ENCODE measurements around the gene FAM72A.
"Not testable (repeated sequence)": the region's sequence is repeated elsewhere in the genome, so short reads cannot be mapped to it uniquely, and the experiment has no call there.

FAM72A gene

GRCh38 chr1:206202789-206203363 lies at the start of gene FAM72A:
FAM72A (minus strand) TSS chr1:206202839; CDS start chr1:206202025, 814 bp downstream.
- peak; percentile 98 for DNase-seq (ENCODE audit: low read depth)

DNA sequence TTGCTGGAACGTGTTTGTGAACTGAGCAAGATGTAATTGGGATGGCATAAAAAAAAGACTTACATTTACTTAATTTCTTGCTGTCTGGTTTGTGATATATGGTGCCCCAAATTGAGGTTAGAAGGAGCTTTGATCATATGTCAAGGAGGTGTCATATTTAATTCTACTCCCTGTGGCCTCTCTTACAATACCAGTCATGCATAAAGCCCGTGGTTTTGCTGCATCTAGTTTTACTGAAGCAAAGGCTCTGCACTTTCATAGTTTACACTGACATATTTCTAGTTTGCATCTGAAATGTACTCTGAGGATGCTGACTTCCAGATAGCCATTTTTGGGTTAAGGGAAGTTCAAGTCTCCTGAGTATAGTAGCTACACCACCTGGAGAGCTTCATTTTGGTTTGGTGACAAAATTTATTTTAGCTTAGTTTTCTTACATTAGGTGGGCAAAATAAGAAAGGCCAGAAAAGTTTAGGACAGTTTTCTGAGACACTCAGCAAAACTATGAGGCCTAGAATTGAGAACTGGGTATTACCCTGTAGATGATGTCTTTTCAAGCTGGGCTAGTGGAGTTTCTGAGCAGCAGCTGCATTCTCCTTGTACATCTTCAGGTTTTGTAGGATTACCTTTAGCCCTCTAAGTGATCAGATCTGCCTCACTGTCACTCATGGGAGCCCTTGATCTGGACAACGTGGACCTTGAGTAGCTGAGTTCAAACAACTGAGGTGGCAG lies 48.5 kb upstream of the FAM72A start:
- DNase-seq (ENCODE audit: low read depth) = not testable (repeated sequence)

DNA sequence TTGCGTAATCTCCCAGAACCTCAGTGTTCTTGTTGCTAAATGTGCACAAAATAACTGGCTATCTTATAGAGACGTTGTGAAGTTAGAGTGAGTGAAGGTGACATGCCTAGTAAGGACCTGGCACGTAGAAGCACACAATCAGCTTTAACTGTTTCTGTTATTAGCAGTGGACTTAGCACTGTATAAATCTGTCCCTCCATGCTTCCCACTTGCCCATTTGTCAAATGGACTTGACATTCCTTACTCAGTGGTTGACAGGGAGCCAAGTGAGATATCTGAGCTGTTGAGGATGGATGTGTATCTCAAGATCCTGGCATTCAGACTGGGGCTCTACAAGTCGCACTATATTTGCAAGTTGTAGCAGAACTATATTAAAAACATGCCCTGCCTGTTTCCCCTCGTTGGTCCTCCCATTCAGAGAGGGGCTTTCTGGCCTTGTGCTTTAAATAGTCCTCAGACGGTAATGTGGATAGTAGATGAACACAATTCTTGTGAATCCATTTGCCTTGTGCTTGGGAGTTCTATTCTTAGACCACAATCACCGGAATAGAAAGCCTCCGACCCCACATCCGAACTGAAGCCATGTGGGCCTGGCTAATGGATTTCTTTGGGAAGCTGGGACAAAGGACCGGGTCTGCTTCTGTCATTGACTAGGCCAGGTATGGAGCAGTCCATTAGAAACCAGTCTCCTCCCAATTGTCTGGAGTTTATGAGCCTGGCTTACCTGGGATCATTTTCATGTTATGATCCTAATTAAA lies 43.7 kb upstream of the FAM72A start:
- not testable (repeated sequence) for DNase-seq (ENCODE audit: low read depth)

DNA sequence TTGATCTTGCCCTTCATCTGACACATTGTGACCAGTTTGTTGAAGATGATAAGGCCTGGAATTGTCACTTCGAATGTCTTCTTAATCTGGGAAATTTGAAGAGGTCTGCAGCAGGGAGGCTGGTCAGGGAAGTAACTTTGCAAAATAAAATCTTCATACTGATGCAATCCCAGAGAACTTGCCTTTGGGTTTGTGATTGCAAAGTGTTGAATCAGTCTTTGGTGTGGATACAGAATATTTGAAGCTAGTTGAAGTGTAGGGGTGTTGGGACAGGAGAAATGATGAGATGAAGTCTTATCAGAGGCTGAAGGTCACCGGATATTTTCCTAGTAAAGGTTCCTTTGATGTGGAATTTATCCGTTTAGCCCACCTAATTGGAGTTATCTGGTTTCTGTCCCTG lies 42.8 kb upstream of the FAM72A start:
- DNase-seq (ENCODE audit: low read depth) = not testable (repeated sequence)

- not testable (repeated sequence) for DNase-seq (ENCODE audit: low read depth)
These were observed 40.7 kb upstream of the FAM72A start for GRCh38 chr1:206243335-206243734.

- not testable (repeated sequence) for DNase-seq (ENCODE audit: low read depth)
These were observed 37.6 kb upstream of the FAM72A start for GRCh38 chr1:206240288-206240687.

GRCh38 chr1:206235190-206235589 lies 32.6 kb upstream of the FAM72A start:
- not testable (repeated sequence) for DNase-seq (ENCODE audit: low read depth)

- not testable (repeated sequence) for DNase-seq (ENCODE audit: low read depth)
These were observed 31.7 kb upstream of the FAM72A start for GRCh38 chr1:206234189-206234916.

- not testable (repeated sequence) for DNase-seq (ENCODE audit: low read depth)
These were observed 30.5 kb upstream of the FAM72A start for GRCh38 chr1:206232970-206233645.

GRCh38 chr1:206231989-206232388 lies 29.4 kb upstream of the FAM72A start:
- not testable (repeated sequence) for DNase-seq (ENCODE audit: low read depth)

DNA sequence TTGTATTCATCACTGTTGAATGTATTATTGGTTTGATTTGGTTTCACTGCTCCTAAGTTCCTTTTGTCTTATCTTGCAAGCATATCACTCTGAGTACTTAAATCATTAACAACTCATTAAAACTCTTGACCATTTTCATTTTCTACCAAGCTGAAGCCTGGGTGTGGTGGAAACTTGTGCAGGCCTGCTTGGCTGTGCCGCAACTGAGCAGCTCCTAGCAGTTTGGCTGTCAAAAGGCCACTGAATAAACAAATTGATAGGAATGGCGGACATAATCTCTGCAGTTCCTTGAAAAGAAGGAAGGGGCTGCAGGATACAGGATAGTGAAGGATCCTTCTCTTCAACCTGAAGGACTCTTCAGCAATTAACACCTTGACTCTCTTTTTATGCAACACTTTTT lies 26.6 kb upstream of the FAM72A start:
- DNase-seq (ENCODE audit: low read depth) = not testable (repeated sequence)

DNA sequence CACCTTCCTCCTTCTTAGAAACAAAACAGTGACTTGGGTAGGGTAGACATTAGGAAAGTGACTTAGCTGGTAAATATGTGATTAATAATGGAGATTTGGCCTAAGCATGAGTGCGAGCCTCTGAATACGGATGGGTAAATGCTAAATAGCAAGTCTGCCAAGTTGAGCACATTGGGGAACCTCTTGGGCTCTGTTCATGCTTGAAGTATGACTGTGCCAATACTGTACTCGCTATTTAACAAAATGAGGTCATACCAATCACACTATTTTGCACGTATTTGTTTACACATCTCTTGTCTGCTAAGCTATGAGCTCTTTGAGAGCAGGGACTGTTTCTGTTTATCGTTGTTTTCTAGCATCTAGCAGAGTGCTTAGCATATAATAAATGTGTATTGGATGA lies 24.2 kb upstream of the FAM72A start:
- DNase-seq (ENCODE audit: low read depth) = not testable (repeated sequence)

- not testable (repeated sequence) for DNase-seq (ENCODE audit: low read depth)
These were observed 22.7 kb upstream of the FAM72A start for GRCh38 chr1:206225386-206225785.

DNA sequence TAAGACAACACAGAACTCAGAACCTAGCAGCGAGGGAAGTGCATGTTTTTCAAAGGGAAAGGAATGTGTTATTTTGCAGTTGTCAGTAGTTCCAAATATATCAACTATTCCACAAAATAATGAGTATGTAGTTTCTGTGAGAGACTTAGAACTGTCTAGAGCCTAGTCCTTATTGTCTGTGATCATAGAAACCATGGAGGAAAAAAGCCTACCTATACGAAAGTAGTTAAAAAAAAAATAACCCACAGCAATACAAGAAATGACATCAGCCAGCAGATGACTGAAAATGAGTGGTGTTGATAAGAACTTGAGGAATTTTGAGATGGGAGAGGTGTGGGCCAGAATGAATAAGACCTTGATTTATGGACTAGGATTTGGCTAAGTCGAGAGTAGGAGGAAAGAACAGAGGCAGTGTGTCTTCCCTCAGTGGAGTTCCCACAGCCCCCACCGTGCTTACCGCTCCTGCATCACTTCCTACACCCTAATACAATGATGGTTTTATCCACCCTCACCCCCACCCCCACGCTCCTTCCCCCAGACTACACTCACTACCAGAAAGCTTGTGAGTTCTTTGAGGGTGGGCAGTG lies 21.6 kb upstream of the FAM72A start:
- not testable (repeated sequence) for DNase-seq (ENCODE audit: low read depth)

GRCh38 chr1:206221585-206221984 lies 18.9 kb upstream of the FAM72A start:
- DNase-seq (ENCODE audit: low read depth) = not testable (repeated sequence)

- DNase-seq (ENCODE audit: low read depth) = not testable (repeated sequence)
These were observed 17.8 kb upstream of the FAM72A start for GRCh38 chr1:206220332-206221000.

DNA sequence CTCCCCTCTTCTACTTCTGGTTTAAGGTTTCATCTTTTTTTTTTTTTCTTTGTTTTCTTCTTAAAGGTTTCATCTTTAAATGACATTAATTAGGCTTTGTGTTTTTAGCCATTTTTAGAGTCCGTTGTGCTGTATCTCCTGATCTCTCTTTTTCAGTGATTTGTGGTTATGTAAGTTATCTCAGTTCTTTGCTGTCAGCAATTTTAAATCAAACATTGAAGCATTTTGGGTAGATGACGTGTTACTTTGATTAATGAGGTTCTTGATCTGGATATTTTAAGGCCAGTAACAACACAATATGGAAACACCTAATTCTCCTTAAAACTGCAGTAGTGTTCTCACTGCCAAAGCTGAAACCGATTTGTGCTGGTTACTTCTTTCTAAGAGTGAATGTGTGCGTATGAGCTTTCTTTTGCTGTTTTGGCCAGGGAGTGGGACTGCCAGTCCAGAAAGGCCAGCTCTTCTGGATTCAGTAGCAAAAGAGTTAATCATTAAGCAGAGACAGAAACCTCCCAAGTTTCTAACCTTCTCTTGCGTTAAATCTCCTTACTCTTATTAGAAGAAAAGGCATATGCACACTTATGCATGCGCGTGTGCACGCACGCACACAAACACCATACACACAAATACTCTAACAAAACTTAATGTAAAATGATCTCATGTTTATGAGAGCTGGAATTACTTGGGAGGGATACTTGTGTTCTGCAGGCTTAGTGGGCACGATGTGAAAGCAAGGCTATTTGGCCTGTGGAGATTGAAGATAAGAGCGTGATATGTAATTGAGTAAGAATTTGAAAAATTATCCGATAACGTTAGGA lies 17.1 kb upstream of the FAM72A start:
- DNase-seq (ENCODE audit: low read depth) = not testable (repeated sequence)

- not testable (repeated sequence) for DNase-seq (ENCODE audit: low read depth)
These were observed 16.1 kb upstream of the FAM72A start for GRCh38 chr1:206218765-206219164.

DNA sequence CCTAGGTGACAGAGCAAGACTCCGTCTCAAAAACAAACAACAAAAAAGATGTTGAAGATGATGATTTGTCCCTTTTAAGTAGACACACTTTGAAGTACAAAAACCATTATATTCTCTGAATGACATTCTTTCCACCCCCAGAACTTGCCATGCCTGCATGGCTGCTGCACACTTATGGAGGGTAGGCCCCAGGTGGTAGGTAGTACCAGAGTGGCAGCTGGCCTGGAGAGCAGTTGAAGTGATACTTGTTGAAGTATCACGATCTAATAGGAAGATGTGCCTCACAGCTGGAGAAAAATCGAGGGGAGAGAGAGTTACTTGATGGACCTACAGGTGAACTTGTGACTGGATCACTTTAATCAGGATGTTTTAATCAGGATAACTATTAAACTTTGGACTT lies 15.6 kb upstream of the FAM72A start:
- DNase-seq (ENCODE audit: low read depth) = not testable (repeated sequence)

Measured in T-helper 22 cell (primary cell).